Endothelial cell (in vitro differentiated cells): ENCODE measurements around the gene IFI44L. TPM values are rescaled to one million over a fixed set of nuclear protein-coding genes. Genes with fewer than 3 reads are reported as not detected.

Source experiments
- DNase-seq: peaks from one replicate; pipeline ENCODE4 v3.0.0; 2021; ENCODE audit warnings: low spot score
- H3K27ac Mint-ChIP-seq: one replicate; pipeline ENCODE4 v1.8.0; 2021; ENCODE audit warnings: mixed read lengths, inconsistent platforms; ENCODE audit not compliant: unreplicated experiment
- H3K27me3 Mint-ChIP-seq: one replicate; pipeline ENCODE4 v1.8.0; 2021; ENCODE audit warnings: mild to moderate bottlenecking, moderate library complexity, mixed read lengths, inconsistent platforms; ENCODE audit not compliant: unreplicated experiment
- H3K36me3 Mint-ChIP-seq: one replicate; pipeline ENCODE4 v1.8.0; 2021; ENCODE audit warnings: mild to moderate bottlenecking, low read depth, mixed read lengths, inconsistent platforms; ENCODE audit not compliant: unreplicated experiment
- H3K4me1 Mint-ChIP-seq: one replicate; pipeline ENCODE4 v1.8.0; 2021; ENCODE audit warnings: mild to moderate bottlenecking, mixed read lengths, inconsistent platforms; ENCODE audit not compliant: unreplicated experiment
- H3K4me3 Mint-ChIP-seq: one replicate; pipeline ENCODE4 v1.8.0; 2021; ENCODE audit warnings: mild to moderate bottlenecking, mixed read lengths, inconsistent platforms; ENCODE audit not compliant: unreplicated experiment
- H3K9me3 Mint-ChIP-seq: one replicate; pipeline ENCODE4 v1.8.0; 2021; ENCODE audit warnings: mixed read lengths, inconsistent platforms; ENCODE audit not compliant: unreplicated experiment
- CTCF ChIP-seq: fragments of 200-600 bp; sonication (generic); IDR thresholded peaks from one replicate; pipeline ENCODE4 v1.5.0; 2021; ENCODE audit warnings: antibody characterized with exemption; ENCODE audit not compliant: unreplicated experiment
- total RNA-seq: library from RNA; stranded (reverse); fragmentation: NEBNext Ultra II Directional; extraction: Animal tissue kit (Norgen Biotek cat#: 25700); gene quantifications from one replicate; pipeline ENCODE4 v1.2.1, GENCODE V29; 2021; ENCODE audit not compliant: unreplicated experiment

The IFI44L gene
- total RNA-seq, 1 donor from 2014 or later: 0.59 TPM

- H3K4me1 Mint-ChIP-seq: no peaks in the 10 kb centered on the region
- H3K27ac Mint-ChIP-seq: no peak overlapping the region
- TF ChIP-seq CTCF: no peak
- no peaks in the 10 kb centered on the region for H3K27me3 Mint-ChIP-seq
- DNase-seq: no peak
- H3K4me3 Mint-ChIP-seq: no peak overlapping the region
- no peaks in the 10 kb centered on the region for H3K36me3 Mint-ChIP-seq
- no peaks in the 10 kb centered on the region for H3K9me3 Mint-ChIP-seq
Measured at GRCh38 chr1:78677788-78678187, 57.5 kb downstream of the IFI44L start.

- Mint-ChIP-seq H3K27ac (no peak overlapping the region), H3K9me3 (no peaks in the 10 kb centered on the region), H3K4me3 (no peak overlapping the region), H3K4me1 (no peaks in the 10 kb centered on the region), H3K27me3 (no peaks in the 10 kb centered on the region), H3K36me3 (no peaks in the 10 kb centered on the region)
- TF ChIP-seq CTCF: no peak
- DNase-seq: no peak
Measured at GRCh38 chr1:78678324-78678723, 58.1 kb downstream of the IFI44L start.

GRCh38 chr1:78681265-78681664 is 61.0 kb downstream of the IFI44L start:
- Mint-ChIP-seq H3K27ac (no peak overlapping the region), H3K27me3 (no peaks in the 10 kb centered on the region), H3K36me3 (no peaks in the 10 kb centered on the region), H3K4me1 (no peaks in the 10 kb centered on the region), H3K4me3 (no peak overlapping the region), H3K9me3 (no peaks in the 10 kb centered on the region)
- TF ChIP-seq CTCF: no peak
- no peak for DNase-seq

- no peaks in the 10 kb centered on the region for H3K4me1 Mint-ChIP-seq
- no peak for DNase-seq
- H3K36me3 Mint-ChIP-seq: no peaks in the 10 kb centered on the region
- H3K27me3 Mint-ChIP-seq: no peaks in the 10 kb centered on the region
- H3K4me3 Mint-ChIP-seq: no peak overlapping the region
- TF ChIP-seq CTCF: no peak
- H3K9me3 Mint-ChIP-seq: no peaks in the 10 kb centered on the region
- no peak overlapping the region for H3K27ac Mint-ChIP-seq
Measured at GRCh38 chr1:78682496-78682895, 62.2 kb downstream of the IFI44L start.

- Mint-ChIP-seq H3K27ac (no peak overlapping the region), H3K4me1 (no peaks in the 10 kb centered on the region), H3K27me3 (no peaks in the 10 kb centered on the region), H3K36me3 (no peaks in the 10 kb centered on the region), H3K4me3 (no peak overlapping the region), H3K9me3 (no peaks in the 10 kb centered on the region)
- TF ChIP-seq CTCF: no peak
- no peak for DNase-seq
Measured at GRCh38 chr1:78683079-78683478, 62.8 kb downstream of the IFI44L start.
